ENCODE data around the gene UBALD1.

Gene UBALD1

DNA sequence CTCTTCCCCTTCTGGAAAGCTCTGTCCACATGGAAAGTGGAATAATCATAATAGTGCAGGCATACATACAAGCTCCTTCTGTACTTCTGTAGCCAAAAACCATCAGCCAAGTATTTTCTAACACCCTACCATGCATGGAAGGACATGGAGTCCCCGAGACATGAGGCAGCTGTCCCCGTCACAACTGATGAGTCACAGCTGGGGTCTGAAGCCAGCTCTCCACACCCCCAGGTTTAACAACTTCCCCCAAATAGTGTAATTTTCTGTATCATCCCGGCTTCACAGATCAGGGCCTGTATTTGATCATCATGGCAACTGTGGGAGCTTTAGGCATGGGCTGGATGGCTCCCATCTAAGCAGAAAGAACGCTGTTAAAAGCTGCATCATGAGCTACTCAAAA lies 42.0 kb downstream of the UBALD1 start:
- H3K4me3 ChIP-seq (ENCODE audit: low read depth, low read length) = no peak overlapping the region
- TF ChIP-seq, protein P1, sequence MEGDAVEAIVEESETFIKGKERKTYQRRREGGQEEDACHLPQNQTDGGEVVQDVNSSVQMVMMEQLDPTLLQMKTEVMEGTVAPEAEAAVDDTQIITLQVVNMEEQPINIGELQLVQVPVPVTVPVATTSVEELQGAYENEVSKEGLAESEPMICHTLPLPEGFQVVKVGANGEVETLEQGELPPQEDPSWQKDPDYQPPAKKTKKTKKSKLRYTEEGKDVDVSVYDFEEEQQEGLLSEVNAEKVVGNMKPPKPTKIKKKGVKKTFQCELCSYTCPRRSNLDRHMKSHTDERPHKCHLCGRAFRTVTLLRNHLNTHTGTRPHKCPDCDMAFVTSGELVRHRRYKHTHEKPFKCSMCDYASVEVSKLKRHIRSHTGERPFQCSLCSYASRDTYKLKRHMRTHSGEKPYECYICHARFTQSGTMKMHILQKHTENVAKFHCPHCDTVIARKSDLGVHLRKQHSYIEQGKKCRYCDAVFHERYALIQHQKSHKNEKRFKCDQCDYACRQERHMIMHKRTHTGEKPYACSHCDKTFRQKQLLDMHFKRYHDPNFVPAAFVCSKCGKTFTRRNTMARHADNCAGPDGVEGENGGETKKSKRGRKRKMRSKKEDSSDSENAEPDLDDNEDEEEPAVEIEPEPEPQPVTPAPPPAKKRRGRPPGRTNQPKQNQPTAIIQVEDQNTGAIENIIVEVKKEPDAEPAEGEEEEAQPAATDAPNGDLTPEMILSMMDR (conservative IDR thresholded peaks at IDR 0.05; ENCODE audit: low read depth, low read length) = no peak
- DNase-seq (ENCODE audit: low read depth) = no peak

DNA sequence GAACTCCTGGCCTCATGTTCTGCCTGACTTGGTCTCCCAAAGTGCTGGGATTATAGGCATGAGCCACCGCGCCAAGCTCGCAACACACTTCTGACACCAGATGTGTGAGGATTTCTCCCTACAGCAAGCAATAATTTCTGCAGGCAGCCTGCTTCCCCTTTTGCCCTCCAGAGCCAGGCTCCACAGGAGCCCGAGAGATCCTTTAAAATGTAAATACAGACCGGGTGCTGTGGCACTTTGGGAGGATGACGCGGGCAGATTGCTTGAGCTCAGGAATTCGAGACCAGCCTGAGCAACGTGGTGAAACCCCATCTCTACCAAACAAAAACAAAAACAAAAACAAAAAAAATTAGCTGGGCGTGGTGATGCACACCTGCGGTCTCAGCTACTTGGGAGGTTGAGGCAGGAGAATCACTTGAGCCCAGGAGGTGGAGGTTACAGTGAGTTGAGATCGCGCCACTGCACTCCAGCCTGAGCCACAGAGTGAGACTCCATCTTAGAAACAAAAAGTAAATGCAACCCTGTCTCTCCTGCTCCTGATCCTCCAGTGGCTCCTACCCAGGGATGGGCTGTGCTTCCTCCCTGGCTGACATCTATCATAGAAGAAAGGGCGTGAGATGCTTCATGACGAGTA lies 43.9 kb downstream of the UBALD1 start:
- TF ChIP-seq, protein P1 (conservative IDR thresholded peaks at IDR 0.05; ENCODE audit: low read depth, low read length) = no peak
- H3K4me3 ChIP-seq (ENCODE audit: low read depth, low read length) = no peak overlapping the region
- no peak for DNase-seq (ENCODE audit: low read depth)

DNA sequence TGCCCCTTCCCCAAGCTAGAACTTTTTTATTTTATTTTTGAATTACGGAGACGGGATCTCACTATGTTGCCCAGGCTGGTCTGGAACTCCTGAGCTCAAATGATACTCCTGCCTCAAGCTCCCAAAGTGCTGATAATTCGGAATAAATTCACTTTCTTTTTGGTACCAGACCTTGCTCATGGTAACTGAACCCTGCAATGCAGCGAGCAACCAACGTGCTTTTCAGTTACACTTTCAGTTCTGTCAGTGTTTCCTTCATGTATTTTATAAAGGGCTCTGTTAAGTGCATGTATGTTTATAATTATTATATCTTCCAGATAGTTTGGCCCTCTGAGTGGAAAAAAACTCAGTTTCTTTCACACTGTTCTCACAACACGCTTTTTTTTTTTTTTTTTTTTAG lies 44.6 kb downstream of the UBALD1 start:
- H3K4me3 ChIP-seq (ENCODE audit: low read depth, low read length) = no peak overlapping the region
- TF ChIP-seq, protein P1 (conservative IDR thresholded peaks at IDR 0.05; ENCODE audit: low read depth, low read length) = no peak
- no peak for DNase-seq (ENCODE audit: low read depth)

- H3K4me3 ChIP-seq (ENCODE audit: low read depth, low read length) = no peak overlapping the region
- TF ChIP-seq, protein P1 (conservative IDR thresholded peaks at IDR 0.05; ENCODE audit: low read depth, low read length) = no peak
- DNase-seq (ENCODE audit: low read depth) = no peak
Observed at GRCh38 chr16:4566144-4566543, 48.5 kb downstream of the UBALD1 start.

DNA sequence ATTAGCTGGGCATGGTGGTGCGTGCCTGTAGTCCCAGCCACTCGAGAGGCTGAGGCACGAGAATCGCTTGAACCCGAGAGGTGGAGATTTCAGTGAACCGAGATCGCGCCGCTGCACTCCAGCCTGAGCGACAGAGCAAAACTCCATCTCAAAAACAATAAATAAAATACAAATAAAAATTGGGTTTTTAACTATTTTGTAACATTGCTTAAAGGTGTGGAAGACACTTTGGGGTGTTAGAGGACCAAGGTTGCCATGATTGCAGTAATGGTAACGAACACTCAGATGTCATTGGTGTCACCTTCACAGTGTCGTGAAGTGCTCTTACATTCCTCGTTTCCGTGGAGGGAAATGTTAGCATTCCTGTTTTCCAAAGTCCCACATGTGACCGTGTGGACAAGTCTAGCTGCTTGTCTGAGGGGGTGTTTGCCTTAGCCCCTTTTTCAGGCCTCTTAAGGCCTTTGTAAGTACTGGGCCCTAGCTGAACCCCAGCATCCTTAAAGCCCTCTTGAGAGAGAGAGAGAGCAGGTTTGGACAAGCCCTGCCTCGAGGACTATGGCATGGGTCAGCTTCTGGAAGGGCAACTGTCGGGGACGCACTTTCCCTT lies 49.9 kb downstream of the UBALD1 start:
- no peak for DNase-seq (ENCODE audit: low read depth)
- TF ChIP-seq, protein P1 (conservative IDR thresholded peaks at IDR 0.05; ENCODE audit: low read depth, low read length) = no peak
- no peak overlapping the region for H3K4me3 ChIP-seq (ENCODE audit: low read depth, low read length)

DNA sequence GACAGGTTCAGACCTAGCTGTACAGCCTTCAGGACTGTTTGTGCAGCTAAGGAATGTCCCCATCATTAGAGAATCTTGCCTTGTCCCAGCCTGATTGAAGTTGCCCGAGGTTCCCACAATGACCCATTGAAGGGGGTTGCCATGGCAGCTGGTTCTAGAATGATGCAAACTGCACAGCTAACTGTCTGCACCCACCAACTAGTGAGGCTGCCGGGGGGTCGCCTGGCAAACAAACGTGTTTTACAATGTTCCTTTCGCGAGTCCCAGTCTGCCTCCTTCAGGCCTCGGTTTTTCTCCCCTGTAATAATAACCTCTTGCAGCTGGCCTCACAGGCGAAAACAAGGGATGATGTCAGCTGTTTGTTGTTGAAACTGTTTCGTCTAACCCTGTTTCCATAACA lies 53.1 kb downstream of the UBALD1 start:
- TF ChIP-seq, protein P1 (conservative IDR thresholded peaks at IDR 0.05; ENCODE audit: low read depth, low read length) = no peak
- H3K4me3 ChIP-seq (ENCODE audit: low read depth, low read length) = no peak overlapping the region

More for the DNA sequence above, 53.1 kb downstream of the UBALD1 start:
- DNase-seq (ENCODE audit: low read depth) = no peak

All from choroid plexus epithelial cell (primary cell).